Non-pigmented ciliary epithelial cell (primary cell): Measurements from ENCODE around the gene HNF4A.

ENCODE experiments used
- DNase-seq: peaks from one replicate; pipeline ENCODE4 v3.0.0-alpha.2; 2010; ENCODE audit warnings: low read depth

Gene HNF4A

GRCh38 chr20:44426879-44427790, 71.6 kb downstream of the HNF4A start:
- DNase-seq: no peak

- DNase-seq: no peak
Observed at GRCh38 chr20:44427804-44428173, 72.3 kb downstream of the HNF4A start.

- no peak for DNase-seq
Observed at GRCh38 chr20:44428174-44429016, 72.9 kb downstream of the HNF4A start.

- no peak for DNase-seq
Observed at GRCh38 chr20:44429017-44429339, 73.5 kb downstream of the HNF4A start.

GRCh38 chr20:44429419-44430269, 74.1 kb downstream of the HNF4A start:
- DNase-seq: no peak

GRCh38 chr20:44430270-44431065, 75.0 kb downstream of the HNF4A start:
- DNase-seq: no peak

- DNase-seq: no peak
Observed at GRCh38 chr20:44431118-44431501, 75.6 kb downstream of the HNF4A start.

- DNase-seq: no peak
Observed at GRCh38 chr20:44431502-44432234, 76.2 kb downstream of the HNF4A start.

- DNase-seq: no peak
Observed at GRCh38 chr20:44432618-44433577, 77.4 kb downstream of the HNF4A start.

GRCh38 chr20:44433751-44434538, 78.4 kb downstream of the HNF4A start:
- DNase-seq: no peak

GRCh38 chr20:44435630-44436335, 80.3 kb downstream of the HNF4A start:
- DNase-seq: no peak

GRCh38 chr20:44436393-44436792, 80.9 kb downstream of the HNF4A start:
- no peak for DNase-seq

- DNase-seq: no peak
Observed at GRCh38 chr20:44437497-44437896, 82.0 kb downstream of the HNF4A start.

- DNase-seq: no peak
Observed at GRCh38 chr20:44438782-44439181, 83.3 kb downstream of the HNF4A start.

- DNase-seq: no peak
Observed at GRCh38 chr20:44439318-44439717, 83.8 kb downstream of the HNF4A start.

- no peak for DNase-seq
Observed at GRCh38 chr20:44442298-44443070, 87.0 kb downstream of the HNF4A start.
